Stomach (tissue), 9 donors: ENCODE results near the gene HDGF. TPM values are rescaled to one million over a fixed set of nuclear protein-coding genes. Genes with fewer than 3 reads are reported as not detected.
A peak's percentile ranks its signal among the peaks of the same experiment; 100 is the strongest.

Experiments used
- DNase-seq, 2 donors: peaks; one replicate each; pipeline versions ENCODE4 v3.0.0 to v3.0.0-alpha.2; 2013 to 2019
- H3K27ac ChIP-seq, 5 donors: fragments of 200-600 bp in 4 of 5; sonication (generic) in 4 of 5; one replicate each; pipeline ENCODE4 v1.5.1; 2013 to 2019; ENCODE audit warnings: mild to moderate bottlenecking in 1 of 5, moderate library complexity in 1 of 5
- H3K27me3 ChIP-seq, 3 donors: fragments of 200-600 bp; sonication (generic); one replicate each; pipeline ENCODE4 v1.5.1; 2017 to 2019; ENCODE audit warnings: mixed run types in 1 of 3
- H3K36me3 ChIP-seq, 4 donors: fragments of 200-600 bp; sonication (generic); 1 replicate in 3 of 4; 2 replicates in 1 of 4; pipeline ENCODE4 v1.5.1; 2016 to 2019
- H3K4me1 ChIP-seq, 4 donors: fragments of 200-600 bp; sonication (generic); one replicate each; pipeline ENCODE4 v1.5.1; 2016 to 2019
- H3K4me3 ChIP-seq, 4 donors: fragments of 200-600 bp; sonication (generic) in 3 of 4; one replicate each; pipeline ENCODE4 v1.5.1; 2016 to 2019; ENCODE audit warnings: mild to moderate bottlenecking in 1 of 4
- H3K9me3 ChIP-seq, 4 donors: fragments of 200-600 bp; sonication (generic); one replicate each; pipeline ENCODE4 v1.5.1; 2016 to 2019
- CTCF ChIP-seq, 7 experiments: fragments of 450-650 bp in 4 of 7; fragments of 200-600 bp in 3 of 7; sonication (generic) in 3 of 7; IDR thresholded peaks; one replicate each; pipeline ENCODE4 v1.5.1; 2016 to 2019; ENCODE audit warnings: antibody characterized with exemption in 7 of 7, control low read depth in 2 of 7, mild to moderate bottlenecking in 1 of 7
- EP300 ChIP-seq: sonication (generic); formaldehyde crosslinking; IDR thresholded peaks from one replicate; pipeline ENCODE4 v1.6.1; 2017; ENCODE audit warnings: antibody characterized with exemption
- POLR2A ChIP-seq, 4 donors: fragments of 450-650 bp; IDR thresholded peaks; one replicate each; pipeline ENCODE4 v1.6.1; 2016; ENCODE audit warnings: antibody characterized with exemption in 4 of 4, control low read depth in 2 of 4, mild to moderate bottlenecking in 1 of 4, moderate library complexity in 1 of 4
- POLR2AphosphoS5 ChIP-seq, 3 donors: sonication (generic); formaldehyde crosslinking; IDR thresholded peaks; one replicate each; pipeline ENCODE4 v1.6.1; 2016; ENCODE audit warnings: antibody characterized with exemption in 3 of 3
- WGBS, 5 donors: extraction: QIAGEN DNeasy Blood & Tissue Kit in 3 of 5; methylation state at CpG; one replicate each; pipeline versions ENCODE4 v1.1.5 to v1.1.7; 2013 to 2018; 5-methylcytosine and 5-hydroxymethylcytosine counted together
- intact Hi-C: fragments of 100-400 bp; cut with DNase I; formaldehyde crosslinking; loops from one replicate; pipeline ENCODE4 v1.15.1; 2023; ENCODE audit warnings: low total_unique reads
- polyA plus RNA-seq, 3 donors: library from polyadenylated mRNA; stranded (reverse); fragments of 200-250 nt; gene quantifications; one replicate each; pipeline ENCODE4 v1.2.3, GENCODE V29; 2013
- total RNA-seq, 5 donors: library from RNA; depleted of rRNA; stranded (reverse); fragments of >200 nt; gene quantifications; one replicate each; pipeline versions ENCODE4 v1.1.0 to v1.2.3, GENCODE V29; 2014 to 2016
- donor health status: healthy with polysubstance abuse.
- donor health status: Bipolar disorder and iron deficiency.
- donor health status: healthy.

Gene HDGF
- total and polyA plus RNA-seq, 8 donors, result 81.7 to 214 (median 161) TPM

- TF ChIP-seq POLR2AphosphoS5 (IDR thresholded peaks at IDR 0.05) (no peak), EP300 (no peak), CTCF (IDR thresholded peaks at IDR 0.05) (no peak), POLR2A (IDR thresholded peaks at IDR 0.05) (no peak)
- intact Hi-C loops, result no loop called here
- H3K27ac ChIP-seq, result no peak overlapping the region
- 23 to 45% (median 33%) methylated on average over 6 to 11 of the region's 11 CpGs for WGBS, 5 donors
- DNase-seq, result peak; percentile 74 to 81
- H3K4me3 ChIP-seq, result no peak overlapping the region
- H3K27me3 ChIP-seq, result peaks cover 0 to 24% (median 4%) of the 10 kb centered on the region in 3 donors
- H3K9me3 ChIP-seq, result no peaks in the 10 kb centered on the region
- H3K36me3 ChIP-seq, result peaks cover 0 to under 1% (median 0%) of the 10 kb centered on the region in 4 donors
- H3K4me1 ChIP-seq, result peaks cover 19 to 49% (median 40%) of the 10 kb centered on the region in 4 donors
These were observed 41.6 kb downstream of the HDGF start for GRCh38 chr1:156709757-156710489.

GRCh38 chr1:156709031-156709430, 42.4 kb downstream of the HDGF start:
- Histone ChIP-seq H3K27ac (no peak overlapping the region), H3K27me3 (peaks cover 0 to 33% (median 13%) of the 10 kb centered on the region in 3 donors), H3K36me3 (no peaks in the 10 kb centered on the region), H3K4me3 (no peak overlapping the region), H3K9me3 (no peaks in the 10 kb centered on the region), H3K4me1 (peaks cover 26 to 58% (median 48%) of the 10 kb centered on the region in 4 donors)
- TF ChIP-seq EP300 (no peak), POLR2AphosphoS5 (IDR thresholded peaks at IDR 0.05) (no peak), CTCF (IDR thresholded peaks at IDR 0.05) (no peak), POLR2A (IDR thresholded peaks at IDR 0.05) (no peak)
- intact Hi-C loops, result no loop called here
- WGBS, 5 donors, result 78 to 94% (median 85%) methylated on average over 4 of the region's 4 CpGs
- no peak for DNase-seq

- Histone ChIP-seq H3K27ac (peak overlapping the region in 3 of 5 donors; percentile 26 to 83 (median 32)), H3K4me1 (peaks cover 26 to 61% (median 54%) of the 10 kb centered on the region in 4 donors)
- 51 to 72% (median 68%) methylated on average over 4 of the region's 4 CpGs for WGBS, 5 donors
These were observed 43.2 kb downstream of the HDGF start for GRCh38 chr1:156708218-156708661.

More at GRCh38 chr1:156708218-156708661, 43.2 kb downstream of the HDGF start:
- no peak overlapping the region for H3K4me3 ChIP-seq
- no peaks in the 10 kb centered on the region for H3K36me3 ChIP-seq
- TF ChIP-seq POLR2AphosphoS5 (IDR thresholded peaks at IDR 0.05) (no peak), EP300 (no peak), POLR2A (IDR thresholded peaks at IDR 0.05) (no peak), CTCF (IDR thresholded peaks at IDR 0.05) (no peak)
- intact Hi-C loops, result no loop called here
- peak in 1 of 2 donors; percentile 30 for DNase-seq
- H3K9me3 ChIP-seq, result no peaks in the 10 kb centered on the region
- peaks cover 0 to 41% (median 20%) of the 10 kb centered on the region in 3 donors for H3K27me3 ChIP-seq
